Activated CD8-positive, alpha-beta memory T cell treated with anti-CD3 and anti-CD28 coated beads, Interleukin-2, amount 50 U/mL, for 1 hour (primary cell): ENCODE data around the gene C14orf132.
"Not testable (repeated sequence)": the region's sequence is repeated elsewhere in the genome, so short reads cannot be mapped to it uniquely, and the experiment has no call there.

Experiments
- DNase-seq: peaks from one replicate; pipeline ENCODE4 v3.0.0-alpha.2; 2020; ENCODE audit errors: extremely low read depth

Gene C14orf132

GRCh38 chr14:96059519-96060135 lies 20.5 kb downstream of the C14orf132 start:
- DNase-seq = no peak

- DNase-seq = no peak
These were observed 21.2 kb downstream of the C14orf132 start for GRCh38 chr14:96060186-96060933.

GRCh38 chr14:96062010-96062409 lies 22.8 kb downstream of the C14orf132 start:
- no peak for DNase-seq

GRCh38 chr14:96062506-96062905 lies 23.3 kb downstream of the C14orf132 start:
- DNase-seq = no peak

- DNase-seq = no peak
These were observed 25.7 kb downstream of the C14orf132 start for GRCh38 chr14:96064866-96065265.

- DNase-seq = no peak
These were observed 26.7 kb downstream of the C14orf132 start for GRCh38 chr14:96065661-96066459.

GRCh38 chr14:96066976-96067375 lies 27.8 kb downstream of the C14orf132 start:
- DNase-seq = no peak

GRCh38 chr14:96067985-96068930 lies 29.1 kb downstream of the C14orf132 start:
- no peak for DNase-seq

- no peak for DNase-seq
These were observed 30.3 kb downstream of the C14orf132 start for GRCh38 chr14:96069421-96069820.

GRCh38 chr14:96071561-96071960 lies 32.4 kb downstream of the C14orf132 start:
- DNase-seq = no peak

GRCh38 chr14:96072076-96072475 lies 32.9 kb downstream of the C14orf132 start:
- DNase-seq = no peak

GRCh38 chr14:96072746-96073145 lies 33.6 kb downstream of the C14orf132 start:
- DNase-seq = no peak

GRCh38 chr14:96073260-96074039 lies 34.3 kb downstream of the C14orf132 start:
- DNase-seq = not testable (repeated sequence)

GRCh38 chr14:96077983-96078624 lies 38.9 kb downstream of the C14orf132 start:
- no peak for DNase-seq

GRCh38 chr14:96078625-96079016 lies 39.5 kb downstream of the C14orf132 start:
- no peak for DNase-seq

- DNase-seq = no peak
These were observed 39.9 kb downstream of the C14orf132 start for GRCh38 chr14:96079066-96079465.

GRCh38 chr14:96080571-96080970 lies 41.4 kb downstream of the C14orf132 start:
- DNase-seq = no peak

GRCh38 chr14:96081224-96081623 lies 42.1 kb downstream of the C14orf132 start:
- DNase-seq = no peak

- no peak for DNase-seq
These were observed 42.7 kb downstream of the C14orf132 start for GRCh38 chr14:96081767-96082400.
